PC-3 (cell line): Measurements from ENCODE around the gene REELD1. TPM values are rescaled to one million over a fixed set of nuclear protein-coding genes. Genes with fewer than 3 reads are reported as not detected.

ENCODE experiments used
- ATAC-seq: fragments of 200-7000 bp; cut with Tn5 transposase; 2 replicates; pipeline ENCODE4 v1.9.1; 2020; ENCODE audit warnings: mild to moderate bottlenecking, moderate library complexity
- BruUV-seq: library from RNA; stranded (reverse); fragments of 400-500 nt; replicated peaks from 2 replicates; lab custom pipeline; 2021; lab: Mats Ljungman, UMichigan
- CTCF ChIA-PET: fragments of 300-600 bp; sonication (Branson Sonifier 250); formaldehyde crosslinking; loops from one replicate; lab custom pipeline; 2022; ENCODE audit warnings: antibody characterized with exemption; lab: Charles Lee
- POLR2A ChIA-PET: fragments of 300-600 bp; sonication (Branson Sonifier 250); formaldehyde crosslinking; loops from one replicate; lab custom pipeline; 2022; ENCODE audit warnings: antibody characterized with exemption; ENCODE audit not compliant: unreplicated experiment; lab: Charles Lee
- DNase-seq: peaks from one replicate; pipeline ENCODE4 v3.0.0-alpha.2; 2015
- H2AFZ ChIP-seq: fragments of 300-600 bp; sonication (generic); 2 replicates; pipeline ENCODE4 v1.6.0; 2016; ENCODE audit warnings: antibody characterized with exemption, low read length
- H3F3A ChIP-seq: fragments of 300-600 bp; sonication (generic); one replicate; pipeline ENCODE4 v1.6.0; 2017; ENCODE audit warnings: antibody characterized with exemption, low read length, control low read depth, mild to moderate bottlenecking; ENCODE audit not compliant: unreplicated experiment
- H3K27ac ChIP-seq: fragments of 300-600 bp; sonication (generic); 2 replicates; pipeline ENCODE4 v1.5.1; 2016; ENCODE audit warnings: mild to moderate bottlenecking, low read length
- H3K27me3 ChIP-seq: fragments of 300-600 bp; sonication (generic); 2 replicates; pipeline ENCODE4 v1.6.1; 2016; ENCODE audit warnings: low read length, mixed read lengths
- H3K36me3 ChIP-seq: fragments of 300-600 bp; sonication (generic); 2 replicates; pipeline ENCODE4 v1.6.1; 2016; ENCODE audit warnings: low read depth, mixed run types, low read length, mixed read lengths
- H3K4me1 ChIP-seq: fragments of 300-600 bp; sonication (generic); 2 replicates; pipeline ENCODE4 v1.5.1; 2016; ENCODE audit warnings: low read length; ENCODE audit not compliant: insufficient read depth
- H3K4me2 ChIP-seq: fragments of 300-600 bp; sonication (generic); 2 replicates; pipeline ENCODE4 v1.6.0; 2016; ENCODE audit warnings: low read length
- H3K4me3 ChIP-seq: fragments of 300-600 bp; sonication (generic); 2 replicates; pipeline ENCODE4 v1.5.1; 2016; ENCODE audit warnings: mild to moderate bottlenecking, low read length, mixed read lengths
- H3K79me2 ChIP-seq: fragments of 300-600 bp; sonication (generic); 2 replicates; pipeline ENCODE4 v1.6.1; 2017; ENCODE audit warnings: low read length, mixed read lengths
- H3K9ac ChIP-seq: fragments of 300-600 bp; sonication (generic); 2 replicates; pipeline ENCODE4 v1.6.0; 2016; ENCODE audit warnings: mild to moderate bottlenecking, low read length
- H3K9me2 ChIP-seq: fragments of 300-600 bp; sonication (generic); replicated peaks from 2 replicates; pipeline ENCODE4 v1.6.1; 2016; ENCODE audit warnings: mixed run types, low read length, mixed read lengths
- H3K9me3 ChIP-seq: fragments of 300-600 bp; sonication (generic); 2 replicates; pipeline ENCODE4 v1.6.1; 2016; ENCODE audit warnings: low read length, mixed read lengths
- H4K20me1 ChIP-seq: fragments of 300-600 bp; sonication (generic); 2 replicates; pipeline ENCODE4 v1.6.1; 2016; ENCODE audit warnings: low read length, mixed read lengths
- CTCF ChIP-seq: fragments of 300-600 bp; sonication (generic); conservative IDR thresholded peaks from 2 replicates; pipeline ENCODE4 v1.5.1; 2017; ENCODE audit warnings: antibody characterized with exemption, low read depth, mild to moderate bottlenecking, low read length
- EZH2 ChIP-seq: fragments of 300-600 bp; sonication (generic); IDR thresholded peaks from one replicate; pipeline ENCODE4 v1.6.1; 2017; ENCODE audit warnings: antibody characterized with exemption, mild to moderate bottlenecking, low read length; ENCODE audit not compliant: unreplicated experiment
- EZH2phosphoT487 ChIP-seq: fragments of 300-600 bp; sonication (generic); IDR thresholded peaks from 2 replicates; pipeline ENCODE4 v1.6.1; 2018; ENCODE audit warnings: mild to moderate bottlenecking, antibody characterized with exemption, low read length, borderline replicate concordance
- intact Hi-C: fragments of 100-400 bp; cut with micrococcal nuclease; formaldehyde crosslinking; loops from 2 replicates; pipeline ENCODE4 v1.9.0; 2023
- total RNA-seq: library from RNA; depleted of rRNA; stranded (reverse); fragments of >200 nt; gene quantifications from 2 replicates; pipeline ENCODE4 v1.2.3, GENCODE V29; 2014

REELD1 gene
- total RNA-seq, 1 experiment from 2014 or later: not detected

GRCh38 chr4:146165840-146166239 is 48.5 kb upstream of the REELD1 start:
- no peak overlapping the region for H2AFZ ChIP-seq
- CTCF ChIA-PET: no interaction called here
- POLR2A ChIA-PET: no interaction called here
- H3K4me1 ChIP-seq: no peaks in the 10 kb centered on the region
- no peak overlapping the region for H3K4me2 ChIP-seq
- no peaks in the 10 kb centered on the region for H3K79me2 ChIP-seq
- DNase-seq (peak; percentile 69), ATAC-seq (no peak)
- H3F3A ChIP-seq: no peaks in the 10 kb centered on the region
- no peaks in the 10 kb centered on the region for H3K9me2 ChIP-seq
- H3K9ac ChIP-seq: no peak overlapping the region
- no peak overlapping the region for H3K4me3 ChIP-seq
- TF ChIP-seq EZH2 (no peak), EZH2phosphoT487 (no peak), CTCF (no peak)
- no peaks in the 10 kb centered on the region for H3K36me3 ChIP-seq
- no peaks in the 10 kb centered on the region for H3K27me3 ChIP-seq
- no TSS peak for BruUV-seq
- intact Hi-C loops: no loop called here
- H3K9me3 ChIP-seq: no peaks in the 10 kb centered on the region
- H4K20me1 ChIP-seq: no peaks in the 10 kb centered on the region
- no peak overlapping the region for H3K27ac ChIP-seq

DNA sequence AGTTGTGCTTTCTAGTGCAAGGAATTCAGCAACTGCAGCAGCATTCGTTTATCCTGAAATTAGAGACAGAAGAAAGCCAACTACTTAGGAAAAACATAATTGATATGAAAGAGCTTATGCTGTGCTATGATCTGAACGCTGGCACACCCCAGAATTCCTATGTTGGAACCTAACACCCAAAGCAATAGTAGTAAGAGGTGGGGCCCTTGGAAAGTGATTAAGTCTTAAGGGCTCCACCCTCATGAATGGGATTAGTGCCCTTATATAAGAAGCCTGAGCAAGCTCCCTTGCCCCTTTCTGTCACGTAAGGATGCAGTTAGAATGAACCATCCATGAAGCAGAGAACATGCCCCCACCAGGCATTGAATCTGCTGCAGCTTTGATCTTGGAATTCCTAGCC is 44.2 kb upstream of the REELD1 start:
- POLR2A ChIA-PET: no interaction called here
- ATAC-seq: no peak
- no peak for DNase-seq
- H3F3A ChIP-seq: no peaks in the 10 kb centered on the region
- no peak overlapping the region for H3K4me2 ChIP-seq
- H3K79me2 ChIP-seq: no peaks in the 10 kb centered on the region
- H3K4me3 ChIP-seq: no peak overlapping the region
- CTCF ChIA-PET: no interaction called here
- no peak overlapping the region for H3K9ac ChIP-seq
- H2AFZ ChIP-seq: no peak overlapping the region
- no peaks in the 10 kb centered on the region for H3K9me2 ChIP-seq
- H4K20me1 ChIP-seq: no peaks in the 10 kb centered on the region
- H3K27ac ChIP-seq: no peak overlapping the region
- BruUV-seq: no TSS peak
- H3K27me3 ChIP-seq: no peaks in the 10 kb centered on the region
- no peaks in the 10 kb centered on the region for H3K9me3 ChIP-seq
- H3K36me3 ChIP-seq: no peaks in the 10 kb centered on the region
- TF ChIP-seq EZH2phosphoT487 (no peak), EZH2 (no peak)
- H3K4me1 ChIP-seq: 0 out of 2 replicates have a peak, but pooled peaks cover 2% of the 10 kb centered on the region
- intact Hi-C loops: no loop called here

DNA sequence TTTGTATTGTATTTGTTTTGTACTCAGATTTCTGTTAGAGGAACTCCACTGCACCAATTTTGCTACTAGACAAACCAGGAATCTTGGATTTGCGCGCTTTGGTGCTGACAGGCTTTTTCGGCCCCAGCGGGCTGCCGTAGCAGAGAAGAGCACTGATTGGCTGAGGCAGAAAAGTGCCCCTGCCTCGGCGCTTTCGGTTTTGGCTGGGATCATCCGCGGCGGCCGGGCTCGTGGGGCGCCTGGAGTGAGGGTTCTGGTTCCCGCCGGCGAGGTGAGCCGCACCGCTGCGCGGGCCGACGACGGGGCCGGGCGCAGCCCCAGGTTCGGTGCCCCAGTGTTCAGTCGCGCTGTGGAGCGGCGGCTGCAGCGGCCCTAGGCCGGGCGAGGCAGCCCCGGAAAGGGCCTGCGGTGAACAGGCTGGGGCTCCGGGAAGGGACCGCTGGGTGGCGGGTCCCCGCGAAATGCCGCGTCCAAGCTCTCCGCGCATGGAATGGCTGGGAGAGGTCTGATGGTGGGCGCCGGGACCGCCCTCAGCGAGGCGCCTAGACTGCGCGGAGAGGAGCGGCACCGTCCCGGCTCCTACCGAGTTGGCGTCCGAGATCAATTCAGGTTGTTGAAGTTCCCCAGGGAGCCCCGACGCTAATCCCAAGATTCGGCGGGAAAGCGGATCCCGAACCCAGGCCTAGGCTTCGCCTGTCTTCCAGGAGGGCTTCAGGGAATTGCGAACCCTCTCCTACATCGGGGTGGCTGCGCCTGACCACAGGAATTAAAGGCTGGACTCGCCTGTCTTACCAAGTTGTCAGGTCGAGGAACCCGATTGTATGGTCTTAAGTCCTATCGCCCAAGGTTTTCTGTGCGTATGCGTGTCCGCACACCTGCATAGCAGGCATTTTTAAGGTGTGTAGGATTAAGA is 38.5 kb upstream of the REELD1 start, which contains the start of gene LSM6:
Gene LSM6, plus strand, starts transcription at position 178 of the 913 bp plus-strand sequence. CDS start 7,204 bp downstream, outside the sequence.
- Histone ChIP-seq H3K79me2 (peaks cover 51% of the 10 kb centered on the region), H3K27me3 (no peaks in the 10 kb centered on the region), H2AFZ (peak within 1 kb of the TSS; percentile 78), H3F3A (no peaks in the 10 kb centered on the region), H3K27ac (peak within 1 kb of the TSS; percentile 42), H3K9me3 (no peaks in the 10 kb centered on the region), H3K9ac (peak within 1 kb of the TSS; percentile 91), H3K36me3 (no peaks in the 10 kb centered on the region), H3K4me3 (peak within 1 kb of the TSS; percentile 84), H4K20me1 (no peaks in the 10 kb centered on the region), H3K9me2 (no peaks in the 10 kb centered on the region), H3K4me2 (peak within 1 kb of the TSS; percentile 81), H3K4me1 (peaks cover 14% of the 10 kb centered on the region)
- CTCF ChIA-PET: no interaction called here
- TSS peak; percentile 51 for BruUV-seq
- DNase-seq (peak; percentile 87), ATAC-seq (peak; percentile 83)
- TF ChIP-seq EZH2phosphoT487: no peak
- TF ChIP-seq CTCF: no peak
- TF ChIP-seq EZH2: no peak
- POLR2A ChIA-PET: no interaction called here
- intact Hi-C loops: loop anchor here (5.0 kb wide), 2 partner anchors 157 to 238 kb away; partner anchors contain the start of gene ZNF827
